ENCODE measurements around the gene RXFP1.
"Not testable (repeated sequence)": the region's sequence is repeated elsewhere in the genome, so short reads cannot be mapped to it uniquely, and the experiment has no call there.

RXFP1 gene

GRCh38 chr4:158610790-158611189 lies 89.1 kb downstream of the RXFP1 start:
- DNase-seq (ENCODE audit: low read depth in 1 of 2, low spot score in 1 of 2): no peak

GRCh38 chr4:158613046-158613445 lies 91.4 kb downstream of the RXFP1 start:
- DNase-seq (ENCODE audit: low read depth in 1 of 2, low spot score in 1 of 2): no peak

GRCh38 chr4:158617956-158618355 lies 96.3 kb downstream of the RXFP1 start:
- DNase-seq (ENCODE audit: low read depth in 1 of 2, low spot score in 1 of 2): no peak

DNA sequence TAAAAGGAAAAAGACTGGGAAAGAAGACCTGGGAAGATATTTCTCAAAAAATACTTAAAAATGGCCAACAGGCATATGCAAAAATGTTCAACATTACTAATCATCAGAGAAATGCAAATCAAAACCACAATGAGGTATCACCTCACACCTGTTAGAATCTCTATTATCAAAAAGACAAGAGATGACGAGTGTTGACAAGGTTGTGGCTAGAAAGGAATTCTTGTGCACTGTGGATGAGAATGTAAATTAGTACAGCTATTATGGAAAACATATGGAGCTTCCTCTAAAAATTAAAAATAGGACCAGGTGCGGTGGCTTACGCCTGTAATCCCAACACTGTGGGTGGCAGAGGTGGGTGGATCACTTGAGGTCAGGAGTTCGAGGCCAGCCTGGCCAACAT lies 100.0 kb downstream of the RXFP1 start:
- no peak for DNase-seq (ENCODE audit: low read depth in 1 of 2, low spot score in 1 of 2)

- no peak for DNase-seq (ENCODE audit: low read depth in 1 of 2, low spot score in 1 of 2)
Observed at GRCh38 chr4:158622251-158622650, 100.6 kb downstream of the RXFP1 start.

DNA sequence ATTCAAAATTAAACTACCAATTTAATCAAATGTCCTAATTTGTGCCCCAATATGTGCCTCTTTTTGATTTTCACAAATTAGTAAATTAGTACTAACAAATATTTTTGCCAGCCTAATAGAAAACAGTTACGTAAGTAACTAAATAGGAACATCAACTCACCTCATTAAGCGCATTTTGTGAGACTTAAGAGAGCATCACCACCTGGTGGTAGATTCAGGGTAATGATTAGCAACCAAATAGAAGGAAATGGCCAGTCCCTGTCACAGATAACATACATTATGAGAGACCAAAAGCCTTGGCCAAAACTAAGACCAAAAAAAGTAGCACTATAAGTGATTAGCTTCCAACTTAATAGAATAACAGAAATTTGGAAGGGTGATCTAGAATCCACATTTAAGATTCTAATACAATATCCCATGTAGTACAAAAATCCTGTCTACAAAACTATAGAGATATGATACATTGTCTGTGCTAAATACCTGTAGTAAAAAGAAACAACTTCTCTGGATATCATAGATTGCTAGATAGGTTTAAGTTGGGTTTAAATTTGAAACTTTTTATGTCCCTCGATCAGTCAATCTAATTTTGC lies 103.3 kb downstream of the RXFP1 start:
- DNase-seq (ENCODE audit: low read depth in 1 of 2, low spot score in 1 of 2): no peak

DNA sequence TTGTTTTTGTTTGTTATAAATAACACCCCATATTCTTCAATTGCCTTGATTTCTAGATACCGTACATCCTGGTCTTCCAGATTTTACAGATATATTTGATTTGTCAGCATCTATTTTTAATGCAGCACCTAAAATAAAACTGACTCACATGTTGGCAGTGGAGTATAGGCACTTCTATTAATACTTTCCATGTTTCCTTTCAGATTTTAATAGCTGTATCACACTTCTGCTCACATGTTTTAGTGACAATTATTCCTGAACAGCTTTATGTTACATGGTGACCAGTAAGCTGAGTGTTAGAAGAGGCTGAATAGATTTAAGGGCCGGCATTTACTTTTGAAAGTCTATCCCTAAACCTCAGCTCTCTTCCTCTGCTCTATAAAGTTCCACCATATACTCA lies 103.9 kb downstream of the RXFP1 start:
- no peak for DNase-seq (ENCODE audit: low read depth in 1 of 2, low spot score in 1 of 2)

DNA sequence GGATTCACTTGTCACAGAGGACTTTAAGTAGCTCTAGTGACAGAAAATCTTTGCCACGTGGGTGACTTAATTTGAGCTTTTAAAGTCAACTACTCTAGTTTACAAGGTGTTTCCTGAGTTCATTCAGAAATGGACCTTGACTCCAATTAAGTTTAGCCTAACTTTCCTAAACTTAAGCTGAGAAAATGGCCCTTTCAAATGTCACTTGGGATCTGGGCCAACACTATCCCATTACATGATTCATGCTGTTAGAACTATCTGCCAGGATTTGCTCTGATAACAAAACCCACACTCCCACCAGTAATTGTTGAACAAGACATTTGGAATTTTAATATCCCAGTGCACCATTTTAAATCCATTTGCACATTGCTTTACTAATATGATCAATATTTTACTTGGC lies 109.2 kb downstream of the RXFP1 start:
- DNase-seq (ENCODE audit: low read depth in 1 of 2, low spot score in 1 of 2): no peak

GRCh38 chr4:158636619-158637018 lies 114.9 kb downstream of the RXFP1 start:
- no peak for DNase-seq (ENCODE audit: low read depth in 1 of 2, low spot score in 1 of 2)

- DNase-seq (ENCODE audit: low read depth in 1 of 2, low spot score in 1 of 2): no peak
Observed at GRCh38 chr4:158644356-158644755, 122.7 kb downstream of the RXFP1 start.

- no peak for DNase-seq (ENCODE audit: low read depth in 1 of 2, low spot score in 1 of 2)
Observed at GRCh38 chr4:158644760-158645159, 123.1 kb downstream of the RXFP1 start.

DNA sequence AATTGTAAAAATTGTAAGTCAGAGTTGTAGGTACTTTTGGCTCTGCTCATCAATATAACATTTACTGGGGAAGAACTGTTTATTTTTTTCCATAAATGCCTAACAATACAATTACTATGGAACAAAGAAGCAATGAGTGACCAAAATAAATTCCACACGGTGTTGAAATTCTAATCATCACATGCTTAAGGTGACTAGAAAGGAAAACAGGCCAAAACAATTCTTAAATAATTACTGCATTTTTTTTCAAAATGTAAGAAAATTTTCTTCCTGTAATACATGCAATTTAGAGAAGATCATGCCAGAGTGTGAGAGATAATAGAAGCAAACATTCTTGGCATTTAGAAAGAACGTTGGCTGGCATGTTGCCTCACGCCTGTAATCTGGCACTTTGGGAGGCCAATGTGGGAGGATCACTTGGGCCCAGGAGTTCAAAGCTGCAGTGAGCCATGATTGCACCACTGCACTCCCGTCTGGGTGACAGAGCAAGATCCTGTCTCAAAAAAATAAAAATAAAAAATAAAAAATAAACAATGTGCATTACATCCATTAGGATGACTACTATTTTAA lies 127.5 kb downstream of the RXFP1 start:
- no peak for DNase-seq (ENCODE audit: low read depth in 1 of 2, low spot score in 1 of 2)

DNA sequence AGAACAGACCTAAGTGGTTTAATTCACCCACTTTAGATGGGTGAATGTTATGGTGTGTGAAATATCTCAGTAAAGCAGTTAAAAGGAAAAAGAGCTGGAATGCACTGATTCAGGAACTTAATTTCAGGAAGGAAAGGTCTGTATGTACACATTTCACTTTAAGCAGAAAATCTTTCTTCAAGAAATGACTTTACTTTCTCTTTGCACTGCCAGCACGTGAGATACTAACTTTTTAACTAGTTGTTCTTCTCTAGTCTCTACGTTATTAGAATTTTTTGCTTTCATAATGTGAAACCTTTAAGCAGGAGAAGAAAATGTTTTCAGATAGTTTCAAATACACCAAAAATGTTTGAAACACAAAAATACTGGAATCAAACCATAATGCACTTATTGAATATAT lies 131.2 kb downstream of the RXFP1 start:
- no peak for DNase-seq (ENCODE audit: low read depth in 1 of 2, low spot score in 1 of 2)

DNA sequence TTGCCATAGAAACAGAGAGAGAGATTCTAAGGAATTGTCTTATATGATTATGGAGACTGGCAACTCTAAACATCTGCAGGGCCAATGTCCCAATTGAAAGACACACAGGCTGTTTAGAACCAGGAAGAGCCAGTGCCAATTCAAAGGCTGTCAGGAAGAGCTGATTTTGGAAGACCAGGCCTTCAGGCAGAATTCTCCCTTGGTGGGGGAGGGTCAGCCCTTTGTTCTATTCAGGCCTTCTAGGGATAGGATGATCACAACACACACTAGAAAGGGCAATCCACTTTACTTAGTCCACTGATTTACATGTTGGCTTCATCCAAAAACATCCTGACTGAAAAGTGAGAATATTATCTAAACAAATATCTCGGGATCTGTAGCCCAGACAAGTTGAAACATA lies 134.8 kb downstream of the RXFP1 start:
- no peak for DNase-seq (ENCODE audit: low read depth in 1 of 2, low spot score in 1 of 2)

- no peak for DNase-seq (ENCODE audit: low read depth in 1 of 2, low spot score in 1 of 2)
Observed at GRCh38 chr4:158657291-158657690, 135.6 kb downstream of the RXFP1 start.

- DNase-seq (ENCODE audit: low read depth in 1 of 2, low spot score in 1 of 2): not testable (repeated sequence)
Observed at GRCh38 chr4:158663255-158663654, 141.6 kb downstream of the RXFP1 start.

GRCh38 chr4:158663707-158664625 lies 142.3 kb downstream of the RXFP1 start:
- DNase-seq (ENCODE audit: low read depth in 1 of 2, low spot score in 1 of 2): not testable (repeated sequence)

GRCh38 chr4:158664806-158665205 lies 143.1 kb downstream of the RXFP1 start:
- no peak for DNase-seq (ENCODE audit: low read depth in 1 of 2, low spot score in 1 of 2)

- DNase-seq (ENCODE audit: low read depth in 1 of 2, low spot score in 1 of 2): no peak
Observed at GRCh38 chr4:158666892-158667291, 145.2 kb downstream of the RXFP1 start.

DNA sequence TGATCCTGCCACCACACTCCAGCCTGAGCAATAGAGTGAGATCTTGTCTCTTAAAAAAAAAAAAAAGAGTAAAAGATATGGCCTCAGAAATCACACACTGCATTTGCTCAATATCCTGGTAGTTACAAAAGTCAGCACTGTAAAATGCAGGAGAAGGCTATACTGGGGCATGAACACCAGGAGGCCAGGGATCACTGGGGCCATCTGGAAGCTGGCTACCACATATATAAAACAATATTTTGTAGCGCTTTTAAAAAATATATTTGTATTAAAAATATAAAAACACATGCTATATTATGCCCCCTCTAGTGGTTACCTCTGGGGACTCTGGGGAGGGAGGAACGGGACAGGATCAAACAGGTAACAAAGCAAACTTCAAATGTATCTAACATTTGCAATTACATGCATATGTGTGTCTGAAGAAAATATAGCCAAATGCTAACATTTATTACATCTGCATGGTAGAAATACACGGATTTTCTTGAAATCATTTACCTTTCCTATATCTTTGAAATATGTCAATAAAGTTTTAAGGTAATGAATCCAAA lies 146.0 kb downstream of the RXFP1 start:
- DNase-seq (ENCODE audit: low read depth in 1 of 2, low spot score in 1 of 2): no peak

GRCh38 chr4:158669310-158669709 lies 147.6 kb downstream of the RXFP1 start:
- DNase-seq (ENCODE audit: low read depth in 1 of 2, low spot score in 1 of 2): no peak

All from activated T-helper 1 cell treated with anti-CD3 and anti-CD28 coated beads, Interleukin-2, amount 50 U/mL, for 16 hours (primary cell).